Sigmoid colon (tissue), 7 donors: ENCODE data around the gene BOD1. TPM values are rescaled to one million over a fixed set of nuclear protein-coding genes. Genes with fewer than 3 reads are reported as not detected.
"Not testable (repeated sequence)": the region's sequence is repeated elsewhere in the genome, so short reads cannot be mapped to it uniquely, and the experiment has no call there.

Experiments
- DNase-seq: peaks from one replicate; pipeline ENCODE4 v3.0.0-alpha.2; 2019
- H3K27ac ChIP-seq, 4 donors: fragments of 200-600 bp; sonication (generic); one replicate each; pipeline ENCODE4 v1.5.1; 2016 to 2019; ENCODE audit warnings: mild to moderate bottlenecking in 1 of 4
- H3K27me3 ChIP-seq, 3 donors: fragments of 200-600 bp; sonication (generic); one replicate each; pipeline ENCODE4 v1.5.1; 2019; ENCODE audit warnings: mild to moderate bottlenecking in 1 of 3
- H3K36me3 ChIP-seq, 4 donors: fragments of 200-600 bp; sonication (generic); one replicate each; pipeline ENCODE4 v1.5.1; 2016 to 2019
- H3K4me1 ChIP-seq, 4 donors: fragments of 200-600 bp; sonication (generic); one replicate each; pipeline ENCODE4 v1.5.1; 2017 to 2019
- H3K4me3 ChIP-seq, 4 donors: fragments of 200-600 bp; sonication (generic); one replicate each; pipeline ENCODE4 v1.5.1; 2017 to 2019; ENCODE audit warnings: mild to moderate bottlenecking in 2 of 4, moderate library complexity in 1 of 4
- H3K9me3 ChIP-seq, 4 donors: fragments of 200-600 bp in 3 of 4; sonication (generic) in 3 of 4; one replicate each; pipeline versions ENCODE4 v1.5.1 to v1.6.1; 2013 to 2019
- CTCF ChIP-seq, 4 experiments: fragments of 450-650 bp in 3 of 4; fragments of 200-600 bp in 1 of 4; IDR thresholded peaks; one replicate each; pipeline ENCODE4 v1.5.1; 2016 to 2019; ENCODE audit warnings: antibody characterized with exemption in 4 of 4, mild to moderate bottlenecking in 3 of 4, moderate library complexity in 2 of 4
- EP300 ChIP-seq, 4 donors: sonication (generic); formaldehyde crosslinking; IDR thresholded peaks; one replicate each; pipeline ENCODE4 v1.6.1; 2017; ENCODE audit warnings: antibody characterized with exemption in 4 of 4
- POLR2A ChIP-seq, 2 donors: fragments of 450-650 bp; IDR thresholded peaks; one replicate each; pipeline ENCODE4 v1.6.1; 2016; ENCODE audit warnings: antibody characterized with exemption in 2 of 2, mild to moderate bottlenecking in 2 of 2, moderate library complexity in 2 of 2
- POLR2AphosphoS5 ChIP-seq, 4 donors: sonication (generic); formaldehyde crosslinking; IDR thresholded peaks; one replicate each; pipeline ENCODE4 v1.6.1; 2017; ENCODE audit warnings: antibody characterized with exemption in 4 of 4
- WGBS, 2 donors: extraction: QIAGEN DNeasy Blood & Tissue Kit; methylation state at CpG; one replicate each; pipeline ENCODE4 v1.1.7; 2013; 5-methylcytosine and 5-hydroxymethylcytosine counted together
- intact Hi-C: fragments of 100-400 bp; cut with DNase I; formaldehyde crosslinking; loops from one replicate; pipeline ENCODE4 v1.15.1; 2023
- polyA plus RNA-seq, 3 donors: library from polyadenylated mRNA; stranded (reverse); fragments of 200-250 nt; gene quantifications; one replicate each; pipeline ENCODE4 v1.2.3, GENCODE V29; 2013
- total RNA-seq, 4 donors: library from RNA; depleted of rRNA; stranded (reverse); fragments of >200 nt; gene quantifications; one replicate each; pipeline ENCODE4 v1.1.0, GENCODE V29; 2016
- donor health status: healthy with polysubstance abuse.
- donor health status: Bipolar disorder and iron deficiency.
- donor health status: healthy.

BOD1 gene
- total and polyA plus RNA-seq, 7 donors, result 17.6 to 71.3 (median 39.3) TPM

GRCh38 chr5:173594061-173594460 is 22.4 kb downstream of the BOD1 start:
- H3K4me3 ChIP-seq, result no peak overlapping the region
- 84 to 95% methylated on average over 3 of the region's 3 CpGs for WGBS, 2 donors
- no peak overlapping the region for H3K27ac ChIP-seq
- no peak for TF ChIP-seq POLR2AphosphoS5 (IDR thresholded peaks at IDR 0.05)
- TF ChIP-seq CTCF (IDR thresholded peaks at IDR 0.05), result no peak
- no peak for TF ChIP-seq EP300 (IDR thresholded peaks at IDR 0.05)
- TF ChIP-seq POLR2A (IDR thresholded peaks at IDR 0.05), result no peak
- no peaks in the 10 kb centered on the region for H3K36me3 ChIP-seq
- no peaks in the 10 kb centered on the region for H3K4me1 ChIP-seq
- intact Hi-C loops, result no loop called here
- DNase-seq, result no peak
- H3K27me3 ChIP-seq, result no peaks in the 10 kb centered on the region
- H3K9me3 ChIP-seq, result peaks cover 5 to 18% (median 9%) of the 10 kb centered on the region in 4 donors

GRCh38 chr5:173592050-173592669 is 24.3 kb downstream of the BOD1 start:
- H3K27ac ChIP-seq, result no peak overlapping the region
- no peaks in the 10 kb centered on the region for H3K27me3 ChIP-seq
- no peaks in the 10 kb centered on the region for H3K4me1 ChIP-seq
- intact Hi-C loops, result no loop called here
- peaks cover 5 to 18% (median 9%) of the 10 kb centered on the region in 4 donors for H3K9me3 ChIP-seq
- TF ChIP-seq EP300 (IDR thresholded peaks at IDR 0.05) (no peak), POLR2A (IDR thresholded peaks at IDR 0.05) (no peak), POLR2AphosphoS5 (IDR thresholded peaks at IDR 0.05) (no peak), CTCF (IDR thresholded peaks at IDR 0.05) (no peak)
- 74 to 81% methylated on average over 2 of the region's 2 CpGs for WGBS, 2 donors
- no peak for DNase-seq
- H3K36me3 ChIP-seq, result no peaks in the 10 kb centered on the region
- H3K4me3 ChIP-seq, result no peak overlapping the region

- Histone ChIP-seq H3K36me3 (no peaks in the 10 kb centered on the region), H3K27ac (no peak overlapping the region), H3K9me3 (peaks cover 5 to 18% (median 10%) of the 10 kb centered on the region in 4 donors), H3K4me3 (no peak overlapping the region), H3K4me1 (no peaks in the 10 kb centered on the region), H3K27me3 (no peaks in the 10 kb centered on the region)
- intact Hi-C loops, result no loop called here
- WGBS, 2 donors, result 85 to 88% methylated on average over 11 of the region's 11 CpGs
- DNase-seq, result no peak
- no peak for TF ChIP-seq POLR2AphosphoS5 (IDR thresholded peaks at IDR 0.05)
- no peak for TF ChIP-seq EP300 (IDR thresholded peaks at IDR 0.05)
- TF ChIP-seq POLR2A (IDR thresholded peaks at IDR 0.05), result no peak
- TF ChIP-seq CTCF (IDR thresholded peaks at IDR 0.05), result no peak
Observed at GRCh38 chr5:173591056-173591514, 25.4 kb downstream of the BOD1 start.

GRCh38 chr5:173590436-173591055 is 25.9 kb downstream of the BOD1 start:
- Histone ChIP-seq H3K4me1 (no peaks in the 10 kb centered on the region), H3K27me3 (no peaks in the 10 kb centered on the region), H3K9me3 (peaks cover 5 to 18% (median 10%) of the 10 kb centered on the region in 4 donors), H3K4me3 (no peak overlapping the region), H3K27ac (no peak overlapping the region), H3K36me3 (no peaks in the 10 kb centered on the region)
- no peak for DNase-seq
- TF ChIP-seq POLR2A (IDR thresholded peaks at IDR 0.05) (no peak), CTCF (IDR thresholded peaks at IDR 0.05) (no peak)
- intact Hi-C loops, result no loop called here
- WGBS, 2 donors, result 70 to 75% methylated on average over 8 of the region's 8 CpGs

- H3K27me3 ChIP-seq, H3K36me3 ChIP-seq, intact Hi-C loops, DNase-seq, H3K4me1 ChIP-seq, H3K9me3 ChIP-seq, H3K4me3 ChIP-seq, H3K27ac ChIP-seq: not testable (repeated sequence)
- WGBS, 2 donors, result 95 to 97% methylated on average over 3 of the region's 3 CpGs
Observed at GRCh38 chr5:173586133-173586532, 30.3 kb downstream of the BOD1 start.
